ENCODE measurements around the gene CDK16. TPM values are rescaled to one million over a fixed set of nuclear protein-coding genes. Genes with fewer than 3 reads are reported as not detected.

CDK16 gene
- total RNA-seq, 2 experiments from 2014 or later: 64.3 to 68.8 TPM

GRCh38 chrX:47224266-47224895 lies 5.9 kb downstream of the CDK16 start:
- H3K27ac Mint-ChIP-seq: no peak overlapping the region
- no peak overlapping the region for H3K4me3 Mint-ChIP-seq
- H3K9me3 Mint-ChIP-seq: no peaks in the 10 kb centered on the region
- intact Hi-C loops (cut with micrococcal nuclease): no loop called here
- H3K36me3 Mint-ChIP-seq: peaks cover 25% of the 10 kb centered on the region
- DNase-seq: no peak
- H3K4me1 Mint-ChIP-seq (ENCODE audit: low read depth): peaks cover 14% of the 10 kb centered on the region
- ChIA-PET CTCF (no interaction called here), POLR2A (no interaction called here)
- no peaks in the 10 kb centered on the region for H3K27me3 Mint-ChIP-seq

- Mint-ChIP-seq H3K36me3 (peaks cover 23% of the 10 kb centered on the region), H3K27me3 (no peaks in the 10 kb centered on the region), H3K4me1 (ENCODE audit: low read depth) (peaks cover 11% of the 10 kb centered on the region), H3K4me3 (no peak overlapping the region), H3K27ac (no peak overlapping the region), H3K9me3 (no peaks in the 10 kb centered on the region)
- DNase-seq: no peak
- CTCF ChIA-PET: no interaction called here
- POLR2A ChIA-PET: no interaction called here
- intact Hi-C loops (cut with micrococcal nuclease): no loop called here
Measured at GRCh38 chrX:47224896-47225290, 6.4 kb downstream of the CDK16 start.

DNA sequence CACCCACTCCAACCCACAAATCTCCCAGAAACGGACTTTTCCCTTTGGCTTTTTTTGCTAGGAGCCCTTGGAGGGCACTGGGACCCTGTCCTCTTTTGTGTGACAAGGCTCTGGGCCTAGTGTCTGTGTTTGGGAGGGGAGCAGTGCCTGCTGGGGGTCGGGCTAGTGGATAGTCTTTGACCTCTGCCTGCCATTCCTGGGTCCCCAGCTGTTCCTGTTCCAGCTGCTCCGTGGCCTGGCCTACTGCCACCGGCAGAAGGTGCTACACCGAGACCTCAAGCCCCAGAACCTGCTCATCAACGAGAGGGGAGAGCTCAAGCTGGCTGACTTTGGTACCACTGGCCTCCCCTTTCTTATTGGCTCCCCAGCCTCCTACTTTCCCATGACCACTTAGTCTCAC lies 7.6 kb downstream of the CDK16 start:
- ChIA-PET POLR2A (no interaction called here), CTCF (no interaction called here)
- Mint-ChIP-seq H3K27ac (no peak overlapping the region), H3K4me3 (no peak overlapping the region), H3K36me3 (peaks cover 22% of the 10 kb centered on the region), H3K4me1 (ENCODE audit: low read depth) (peaks cover 3% of the 10 kb centered on the region), H3K9me3 (no peaks in the 10 kb centered on the region), H3K27me3 (no peaks in the 10 kb centered on the region)
- no peak for DNase-seq
- intact Hi-C loops (cut with micrococcal nuclease): no loop called here

DNA sequence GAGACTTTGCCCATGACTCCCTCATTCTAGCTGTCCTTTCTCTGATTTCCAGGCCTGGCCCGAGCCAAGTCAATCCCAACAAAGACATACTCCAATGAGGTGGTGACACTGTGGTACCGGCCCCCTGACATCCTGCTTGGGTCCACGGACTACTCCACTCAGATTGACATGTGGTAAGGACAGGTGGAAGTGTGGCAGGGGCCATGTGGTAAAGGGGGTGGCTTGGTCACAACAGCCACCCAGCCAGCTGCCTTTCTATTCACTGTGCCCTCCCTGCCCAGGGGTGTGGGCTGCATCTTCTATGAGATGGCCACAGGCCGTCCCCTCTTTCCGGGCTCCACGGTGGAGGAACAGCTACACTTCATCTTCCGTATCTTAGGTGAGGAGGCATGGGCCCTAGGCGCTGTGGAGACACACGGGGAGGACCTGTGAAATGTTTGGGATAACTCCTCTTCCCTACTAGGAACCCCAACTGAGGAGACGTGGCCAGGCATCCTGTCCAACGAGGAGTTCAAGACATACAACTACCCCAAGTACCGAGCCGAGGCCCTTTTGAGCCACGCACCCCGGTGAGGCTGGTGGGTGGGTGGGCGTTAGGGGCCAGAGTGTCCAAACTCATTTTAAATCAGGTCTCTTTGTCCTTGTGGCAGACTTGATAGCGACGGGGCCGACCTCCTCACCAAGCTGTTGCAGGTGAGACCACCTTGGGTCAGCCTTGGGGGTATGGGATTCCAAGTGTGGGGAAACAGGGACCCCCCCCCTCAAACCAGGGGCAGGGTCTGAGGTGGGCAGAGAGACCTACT lies 8.3 kb downstream of the CDK16 start:
- Mint-ChIP-seq H3K36me3 (peaks cover 22% of the 10 kb centered on the region), H3K27ac (no peak overlapping the region), H3K4me3 (no peak overlapping the region), H3K27me3 (no peaks in the 10 kb centered on the region), H3K4me1 (ENCODE audit: low read depth) (peaks cover 4% of the 10 kb centered on the region), H3K9me3 (no peaks in the 10 kb centered on the region)
- ChIA-PET POLR2A (no interaction called here), CTCF (no interaction called here)
- DNase-seq: no peak
- intact Hi-C loops (cut with micrococcal nuclease): no loop called here

GRCh38 chrX:47227334-47227583 lies 8.8 kb downstream of the CDK16 start:
- ChIA-PET CTCF (no interaction called here), POLR2A (no interaction called here)
- no peaks in the 10 kb centered on the region for H3K27me3 Mint-ChIP-seq
- no peak overlapping the region for H3K27ac Mint-ChIP-seq
- no peaks in the 10 kb centered on the region for H3K9me3 Mint-ChIP-seq
- peaks cover 7% of the 10 kb centered on the region for H3K4me1 Mint-ChIP-seq (ENCODE audit: low read depth)
- DNase-seq: no peak
- peaks cover 22% of the 10 kb centered on the region for H3K36me3 Mint-ChIP-seq
- intact Hi-C loops (cut with micrococcal nuclease): no loop called here
- H3K4me3 Mint-ChIP-seq: no peak overlapping the region

GRCh38 chrX:47228550-47229270 lies 10.2 kb downstream of the CDK16 start:
- intact Hi-C loops (cut with micrococcal nuclease): no loop called here
- no peak overlapping the region for H3K4me3 Mint-ChIP-seq
- CTCF ChIA-PET: interaction anchor here (1.4 kb wide), 1 partner anchor 83 kb away, joined by 3 read pairs; no protein-coding TSS in a partner anchor
- POLR2A ChIA-PET: interaction anchor here (1.4 kb wide), 1 partner anchor 11 kb away, joined by 3 read pairs; the partner anchor contains the start of gene CDK16
- H3K9me3 Mint-ChIP-seq: no peaks in the 10 kb centered on the region
- peaks cover 7% of the 10 kb centered on the region for H3K4me1 Mint-ChIP-seq (ENCODE audit: low read depth)
- DNase-seq: no peak
- H3K27ac Mint-ChIP-seq: no peak overlapping the region
- H3K36me3 Mint-ChIP-seq: peaks cover 22% of the 10 kb centered on the region
- no peaks in the 10 kb centered on the region for H3K27me3 Mint-ChIP-seq

DNA sequence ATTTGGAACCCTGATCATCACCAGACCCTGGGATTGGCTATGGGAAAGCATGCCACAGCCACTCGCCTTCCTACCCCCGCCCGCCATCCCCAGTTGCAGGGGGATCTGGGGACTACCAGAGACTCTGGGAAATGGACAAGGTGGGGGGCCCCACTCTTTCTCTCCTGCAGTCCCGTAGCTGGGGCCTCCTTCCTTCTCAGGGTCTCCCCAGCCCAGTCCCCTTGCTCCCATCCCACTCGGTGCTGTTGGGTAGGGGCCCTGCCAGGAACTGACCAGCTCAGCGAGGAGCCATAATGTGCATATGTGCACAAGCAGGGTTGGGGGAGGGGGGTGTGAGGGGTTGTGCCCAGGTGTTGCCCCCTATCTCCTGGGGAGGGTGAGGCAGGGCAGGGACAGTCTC lies 10.9 kb downstream of the CDK16 start:
- intact Hi-C loops (cut with micrococcal nuclease): no loop called here
- Mint-ChIP-seq H3K4me3 (no peak overlapping the region), H3K4me1 (ENCODE audit: low read depth) (peaks cover 7% of the 10 kb centered on the region), H3K9me3 (no peaks in the 10 kb centered on the region), H3K27me3 (no peaks in the 10 kb centered on the region), H3K36me3 (peaks cover 22% of the 10 kb centered on the region), H3K27ac (no peak overlapping the region)
- DNase-seq: no peak
- POLR2A ChIA-PET: interaction anchor here (1.4 kb wide), 1 partner anchor 11 kb away, joined by 3 read pairs; the partner anchor contains the start of gene CDK16
- CTCF ChIA-PET: no interaction called here

- intact Hi-C loops (cut with micrococcal nuclease): loop anchor here (5.0 kb wide), 1 partner anchor 82 kb away; no protein-coding TSS in a partner anchor
- no peak for DNase-seq
- H3K9me3 Mint-ChIP-seq: no peaks in the 10 kb centered on the region
- H3K36me3 Mint-ChIP-seq: peaks cover 22% of the 10 kb centered on the region
- no peaks in the 10 kb centered on the region for H3K27me3 Mint-ChIP-seq
- POLR2A ChIA-PET: no interaction called here
- H3K27ac Mint-ChIP-seq: no peak overlapping the region
- H3K4me1 Mint-ChIP-seq (ENCODE audit: low read depth): peaks cover 11% of the 10 kb centered on the region
- CTCF ChIA-PET: no interaction called here
- H3K4me3 Mint-ChIP-seq: no peak overlapping the region
Measured at GRCh38 chrX:47230136-47230868, 11.8 kb downstream of the CDK16 start.

GRCh38 chrX:47231167-47231566 lies 12.7 kb downstream of the CDK16 start:
- Mint-ChIP-seq H3K27ac (peak overlapping the region; percentile 15), H3K4me3 (no peak overlapping the region), H3K9me3 (no peaks in the 10 kb centered on the region), H3K36me3 (peaks cover 17% of the 10 kb centered on the region), H3K27me3 (no peaks in the 10 kb centered on the region), H3K4me1 (ENCODE audit: low read depth) (peaks cover 19% of the 10 kb centered on the region)
- CTCF ChIA-PET: no interaction called here
- DNase-seq: no peak
- intact Hi-C loops (cut with micrococcal nuclease): loop anchor here (5.0 kb wide), 1 partner anchor 81 kb away; no protein-coding TSS in a partner anchor
- POLR2A ChIA-PET: no interaction called here

- no peaks in the 10 kb centered on the region for H3K9me3 Mint-ChIP-seq
- intact Hi-C loops (cut with micrococcal nuclease): loop anchor here (2.0 to 5.0 kb wide), 2 partner anchors 80 to 427 kb away; partner anchors contain the start of gene UXT
- no peak for DNase-seq
- H3K4me3 Mint-ChIP-seq: peak overlapping the region; percentile 83
- ChIA-PET POLR2A (interaction anchor here (1.2 to 1.6 kb wide), 2 partner anchors 14 to 32 kb away, joined by 3 to 14 read pairs; partner anchors contain the start of gene CDK16), CTCF (interaction anchor here (1.8 kb wide), 1 partner anchor 153 kb away, joined by 6 read pairs; no protein-coding TSS in a partner anchor)
- peaks cover 25% of the 10 kb centered on the region for H3K4me1 Mint-ChIP-seq (ENCODE audit: low read depth)
- peaks cover 9% of the 10 kb centered on the region for H3K36me3 Mint-ChIP-seq
- peak overlapping the region; percentile 87 for H3K27ac Mint-ChIP-seq
- no peaks in the 10 kb centered on the region for H3K27me3 Mint-ChIP-seq
Measured at GRCh38 chrX:47232197-47232802, 13.8 kb downstream of the CDK16 start.

- Mint-ChIP-seq H3K36me3 (peaks cover 9% of the 10 kb centered on the region), H3K27ac (peak within 1 kb of the TSS; percentile 87), H3K9me3 (no peaks in the 10 kb centered on the region), H3K4me1 (ENCODE audit: low read depth) (peaks cover 25% of the 10 kb centered on the region), H3K4me3 (peak within 1 kb of the TSS; percentile 83), H3K27me3 (no peaks in the 10 kb centered on the region)
- intact Hi-C loops (cut with micrococcal nuclease): loop anchor here (1.0 to 5.0 kb wide), 5 partner anchors 16 to 426 kb away; partner anchors contain the start of genes NDUFB11 and UXT
- ChIA-PET CTCF (interaction anchor here (1.8 kb wide), 1 partner anchor 152 kb away, joined by 6 read pairs; no protein-coding TSS in a partner anchor), POLR2A (interaction anchor here (0.9 to 1.6 kb wide), 5 partner anchors 12 to 42 kb away, joined by 3 to 14 read pairs (median 3); partner anchors contain the start of gene CDK16)
- DNase-seq: peak; percentile 43
Measured at GRCh38 chrX:47232803-47233332, 14.4 kb downstream of the CDK16 start, which contains the start of gene USP11. Gene USP11 (plus strand): TSS chrX:47233009. CDS start chrX:47233044, 35 bp downstream.
